Glomerular visceral epithelial cell (primary cell): Measurements from ENCODE around the gene OR7G3.

Experiments used
- DNase-seq: peaks from one replicate; pipeline ENCODE4 v3.0.0-alpha.2; 2016; ENCODE audit errors: extremely low spot score

Gene OR7G3

DNA sequence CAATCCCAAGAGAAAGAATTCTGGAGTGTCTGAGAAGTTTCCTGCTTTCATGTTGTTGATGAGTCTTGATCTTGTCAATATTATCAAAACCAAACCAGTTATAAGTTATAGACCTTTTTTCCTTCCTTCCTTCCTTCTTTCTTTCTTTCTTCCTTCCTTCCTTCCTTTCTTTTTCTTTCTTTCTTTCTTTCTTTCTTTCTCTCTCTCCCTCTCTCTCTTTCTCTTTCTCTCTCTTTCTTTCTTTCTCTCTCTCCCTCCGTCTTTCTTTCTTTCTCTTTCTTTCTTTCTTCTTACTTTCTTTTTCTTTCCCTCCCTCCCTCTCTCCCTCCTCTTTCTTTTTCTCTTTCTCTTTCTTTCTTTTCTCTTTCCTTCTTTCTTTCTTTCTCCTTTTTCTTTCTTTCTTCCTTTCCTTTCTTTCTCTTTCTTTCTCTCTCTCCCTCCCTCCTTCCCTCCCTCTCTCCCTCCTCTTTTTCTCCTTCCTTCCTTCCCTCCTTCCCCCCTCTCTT is at the start of gene OR7G3:
TSS of gene OR7G3 (minus strand) at position 51 of the 506 bp plus-strand sequence. CDS start at position 51, 0 bp downstream.
- DNase-seq = no peak

DNA sequence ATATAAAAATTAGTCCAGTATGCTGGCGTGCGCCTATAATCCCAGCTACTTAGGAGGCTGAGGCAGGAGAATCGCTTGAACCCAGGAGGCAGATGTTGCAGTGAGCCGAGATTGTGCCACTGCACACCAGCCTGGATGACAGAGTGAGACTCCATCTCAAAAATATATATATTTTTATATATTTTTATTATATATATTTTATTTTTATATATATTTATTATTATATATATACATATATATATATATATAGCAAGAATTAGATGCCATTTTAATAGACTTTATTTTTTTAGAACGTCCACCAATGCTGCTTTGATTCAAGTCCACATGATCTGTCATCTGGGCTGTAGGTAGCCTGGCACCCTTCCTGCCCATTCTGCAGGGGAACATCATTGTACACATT is 48.6 kb upstream of the OR7G3 start:
- no peak for DNase-seq

DNA sequence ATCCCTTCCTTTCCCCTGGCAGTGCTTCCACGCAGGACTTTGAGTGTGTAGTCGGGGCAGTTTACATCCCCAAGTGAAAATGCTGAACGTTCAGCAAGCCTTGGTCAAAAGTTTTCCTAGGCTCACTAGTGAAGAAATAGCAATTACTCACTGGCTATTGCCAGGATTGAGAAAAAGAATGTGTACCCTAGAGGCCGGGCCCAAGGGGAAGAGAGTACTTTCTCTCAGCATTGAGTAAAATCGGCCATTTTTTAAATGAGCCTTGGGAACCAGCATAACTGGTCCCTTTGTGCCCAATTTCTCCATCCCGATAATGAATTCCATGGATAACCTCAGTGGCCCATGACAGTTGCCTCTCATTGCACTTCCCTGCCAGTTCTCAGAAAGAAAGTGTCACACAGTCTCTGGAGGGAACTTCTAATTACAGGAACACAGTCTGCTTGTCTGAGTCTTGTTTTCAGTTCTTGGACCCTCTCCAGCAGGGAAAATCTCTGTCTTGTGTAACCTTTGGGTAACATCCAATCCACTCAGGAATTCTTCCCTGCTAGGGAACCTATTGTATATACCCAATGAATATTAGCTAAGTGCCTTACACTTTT is 44.7 kb upstream of the OR7G3 start:
- DNase-seq = no peak

DNA sequence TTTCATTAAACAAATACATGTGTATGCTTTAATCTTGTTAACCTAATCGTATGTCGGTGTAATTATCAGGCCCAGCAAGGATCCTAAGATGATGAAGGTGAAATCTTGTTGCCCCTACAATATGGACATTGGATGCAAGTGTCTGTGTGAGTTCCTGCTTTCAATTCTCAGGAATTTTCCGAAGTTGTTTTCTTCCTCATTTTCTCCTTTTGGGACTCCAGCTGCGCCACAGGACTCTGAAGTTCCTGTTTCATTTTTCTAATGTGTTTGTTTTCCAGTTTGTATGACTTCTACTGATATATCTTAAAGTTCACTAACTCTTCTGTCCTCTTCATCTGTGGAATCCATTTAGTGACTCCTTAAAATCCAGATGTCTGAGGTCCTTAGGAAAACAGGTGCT is 40.1 kb upstream of the OR7G3 start:
- no peak for DNase-seq

DNA sequence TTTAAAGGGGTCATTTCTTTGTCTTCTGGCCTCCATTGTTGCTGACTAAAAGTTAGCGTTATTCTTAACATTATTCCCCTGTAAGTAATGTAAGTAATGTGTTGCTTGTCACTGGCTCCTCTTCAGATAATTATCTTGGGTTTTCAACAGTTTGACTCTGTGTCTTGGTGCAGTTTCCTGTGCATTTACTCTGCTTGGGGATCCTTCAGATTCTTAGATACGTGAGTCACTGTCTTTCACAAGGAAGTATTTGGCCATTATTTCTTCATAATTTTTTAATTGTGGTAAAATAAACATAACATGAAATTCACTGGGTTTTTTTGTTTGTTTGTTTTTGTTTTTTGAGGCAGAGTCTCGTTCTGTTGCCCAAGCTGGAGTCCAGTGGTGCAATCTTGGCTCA is 38.5 kb upstream of the OR7G3 start:
- no peak for DNase-seq

DNA sequence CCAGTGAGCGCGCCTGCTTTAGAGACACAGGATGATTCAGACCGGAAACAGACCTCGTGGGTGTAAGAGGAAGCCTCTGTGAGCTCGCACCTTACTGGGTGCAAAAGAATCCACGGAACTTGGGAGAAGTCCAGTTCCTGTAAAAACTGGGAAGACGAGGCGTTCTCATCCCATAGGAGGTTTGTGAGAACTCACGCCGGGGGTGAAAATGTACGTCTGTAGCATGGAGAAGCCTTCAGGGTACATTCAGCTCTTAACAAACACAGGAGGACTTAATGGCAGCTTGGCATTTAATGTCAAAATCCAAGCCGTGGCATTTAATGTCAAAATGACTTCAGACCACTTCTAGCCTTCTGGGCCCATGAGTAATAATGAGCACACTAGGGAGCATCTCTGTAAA is 34.7 kb upstream of the OR7G3 start:
- DNase-seq = no peak

DNA sequence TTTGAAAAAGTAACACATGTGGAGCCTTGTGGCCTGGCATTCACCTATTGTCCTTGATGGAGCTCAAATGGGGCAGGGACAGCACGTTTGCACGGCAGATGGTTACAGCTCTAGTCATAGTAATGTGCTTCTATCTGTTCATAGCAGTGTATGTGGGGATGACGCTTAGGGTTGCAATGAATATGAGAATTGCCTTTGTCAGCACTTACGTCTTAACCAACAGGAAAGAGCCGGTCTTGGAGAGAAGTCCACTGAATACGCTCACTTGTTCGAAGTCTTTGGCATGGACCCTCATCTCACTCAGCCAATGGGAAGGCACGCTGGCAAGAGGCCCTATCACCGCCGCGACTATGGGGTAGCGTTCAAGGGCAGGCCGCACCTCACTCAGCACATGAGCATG is 33.1 kb upstream of the OR7G3 start:
- DNase-seq = no peak

DNA sequence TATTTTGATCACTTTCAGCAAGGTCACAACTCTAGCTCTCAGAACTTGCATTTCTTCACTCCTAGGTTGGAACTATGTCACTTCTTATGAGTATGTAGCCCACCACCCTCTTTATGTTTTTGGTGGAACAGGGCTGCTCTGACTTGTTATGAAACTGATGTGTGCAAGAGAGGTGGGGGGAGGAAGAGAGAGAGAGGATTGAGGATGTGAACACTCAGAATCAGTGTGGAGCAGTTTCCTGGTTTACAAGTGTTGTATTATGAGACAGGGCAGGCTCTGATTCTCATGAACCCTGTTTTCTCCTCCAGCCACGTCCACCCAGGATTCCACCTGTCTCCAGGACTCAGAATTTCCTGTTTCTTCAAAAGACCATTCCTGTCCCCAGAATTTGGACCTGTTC is 29.6 kb upstream of the OR7G3 start:
- no peak for DNase-seq

DNA sequence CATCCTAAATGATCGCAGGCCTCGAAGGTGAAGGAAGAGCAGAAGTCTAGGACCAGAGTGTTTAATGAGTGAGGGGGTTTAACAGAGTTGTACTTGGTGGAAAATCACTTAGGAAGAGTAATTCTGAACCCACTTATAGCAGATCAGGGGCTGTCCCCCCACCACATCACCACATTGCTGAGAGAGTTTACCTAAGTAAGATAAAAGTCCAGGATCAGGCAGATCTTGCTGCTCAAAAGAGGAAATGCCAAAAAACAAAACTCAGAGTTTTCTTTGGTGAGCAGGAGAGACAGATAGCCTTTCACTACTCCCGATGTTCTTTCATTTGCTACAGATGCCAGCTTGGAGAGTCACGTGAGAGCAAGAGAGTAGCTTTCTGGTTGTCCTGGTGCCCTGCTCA is 28.8 kb upstream of the OR7G3 start:
- no peak for DNase-seq

DNA sequence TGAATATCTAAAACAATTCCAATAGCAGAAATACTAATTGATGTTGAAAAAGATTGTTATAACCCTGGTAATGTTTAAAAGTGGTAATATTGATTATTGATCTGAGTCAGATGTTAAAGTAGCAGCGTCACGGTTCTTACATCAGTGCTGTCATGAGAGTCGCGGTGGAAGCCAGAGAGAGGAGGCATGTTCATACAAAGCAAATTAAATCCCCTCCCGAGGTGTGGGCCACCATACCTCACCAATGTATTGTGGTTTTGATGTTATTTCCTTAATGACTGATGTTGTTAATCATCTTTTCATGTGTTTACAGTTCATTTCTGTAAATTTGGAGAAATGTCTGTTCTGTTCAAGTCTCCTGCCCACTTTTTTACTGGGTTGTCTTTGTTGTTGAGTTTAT is 24.6 kb upstream of the OR7G3 start:
- DNase-seq = no peak

DNA sequence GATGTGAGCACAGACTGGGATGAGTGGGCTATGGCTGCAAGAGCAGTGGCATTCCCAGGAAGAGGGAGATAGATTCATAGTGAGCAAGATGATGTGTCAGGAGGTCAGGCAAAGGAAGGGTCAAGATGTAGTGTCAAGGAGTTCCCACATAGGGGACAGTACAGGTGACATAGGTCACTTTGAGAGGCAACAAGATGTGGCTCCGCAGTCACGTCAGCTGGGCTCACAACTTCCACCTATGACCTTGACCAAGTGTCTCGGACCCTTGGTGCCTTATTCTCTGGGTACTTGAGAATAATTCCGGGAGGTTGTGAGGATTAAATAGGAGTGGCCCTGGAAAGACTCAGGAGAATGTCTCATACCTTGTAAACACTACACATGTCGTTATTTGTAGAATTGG is 23.9 kb upstream of the OR7G3 start:
- no peak for DNase-seq

DNA sequence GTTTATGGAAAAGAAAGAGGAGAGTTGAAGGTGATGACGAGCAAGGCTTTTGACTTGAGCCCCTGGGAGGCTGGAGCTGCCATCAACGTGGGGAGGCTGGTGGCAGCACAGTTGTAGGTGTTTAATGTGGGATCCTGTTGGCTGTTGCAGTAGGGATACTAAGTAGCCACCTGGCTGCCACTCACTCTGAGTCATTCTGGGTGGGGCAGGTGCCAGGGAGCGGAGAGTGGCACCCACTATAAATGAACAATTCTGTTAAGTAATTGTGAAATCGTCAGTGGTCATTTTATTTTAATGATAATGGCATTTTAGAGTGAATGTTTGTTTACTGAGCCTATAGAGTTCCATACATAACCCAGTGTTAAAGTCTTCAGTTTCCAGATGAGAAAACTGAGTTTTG is 23.2 kb upstream of the OR7G3 start:
- no peak for DNase-seq

DNA sequence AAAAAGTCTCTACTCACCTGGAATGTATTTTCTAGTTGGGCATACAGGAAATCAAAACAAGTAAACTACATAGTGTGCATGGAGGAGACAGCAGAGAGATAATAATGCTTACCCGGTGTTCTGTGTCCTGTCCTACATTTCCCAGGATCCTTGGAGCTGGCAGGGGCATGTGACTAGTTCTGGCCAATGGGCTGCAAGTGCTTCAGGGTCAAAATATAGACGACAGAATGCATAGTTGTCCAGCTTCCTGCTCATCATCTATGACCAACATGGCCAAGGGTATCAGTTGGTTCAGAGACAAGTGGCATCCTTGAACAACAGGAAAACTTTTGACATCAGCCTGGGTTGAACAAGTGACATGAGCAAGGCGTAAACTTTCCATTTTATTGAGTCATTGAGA is 21.9 kb upstream of the OR7G3 start:
- no peak for DNase-seq

DNA sequence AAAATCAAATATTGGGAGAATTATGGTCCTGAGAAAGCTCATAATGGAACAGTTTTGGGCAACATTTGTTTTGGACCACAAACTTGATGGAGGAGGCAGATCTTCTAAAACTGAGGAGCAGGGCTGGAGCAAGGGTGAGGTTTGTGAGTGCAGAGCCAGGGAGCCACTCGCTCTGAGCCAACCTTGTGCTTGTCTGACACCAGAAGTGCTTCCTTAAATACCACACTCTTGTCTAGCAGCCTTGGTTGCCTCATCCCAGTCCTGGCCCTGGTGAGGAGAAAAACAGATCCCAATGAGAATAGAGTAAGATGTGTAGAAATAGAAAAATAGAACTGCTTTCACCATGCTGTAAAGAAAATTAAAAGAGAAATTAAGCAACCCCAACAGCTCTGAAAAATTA is 20.1 kb upstream of the OR7G3 start:
- no peak for DNase-seq

DNA sequence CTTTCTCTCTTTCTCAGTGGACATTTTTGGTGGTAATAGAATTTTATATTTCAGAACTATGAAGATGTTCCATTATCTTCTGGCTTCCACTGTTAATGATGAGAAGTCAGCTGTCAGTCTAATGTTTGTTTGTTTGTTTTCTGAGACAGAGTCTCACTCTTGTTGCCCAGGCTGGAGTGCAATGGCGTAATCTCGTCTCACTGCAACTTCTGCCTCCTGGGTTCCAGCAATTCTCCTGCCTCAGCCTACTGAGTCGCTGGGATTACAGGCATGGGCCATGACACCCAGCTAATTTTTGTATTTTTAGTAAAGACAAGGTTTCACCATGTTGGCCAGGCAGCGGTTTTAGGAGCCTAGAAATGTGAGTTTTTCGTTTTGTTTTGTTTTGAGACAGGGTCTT is 18.2 kb upstream of the OR7G3 start:
- no peak for DNase-seq

DNA sequence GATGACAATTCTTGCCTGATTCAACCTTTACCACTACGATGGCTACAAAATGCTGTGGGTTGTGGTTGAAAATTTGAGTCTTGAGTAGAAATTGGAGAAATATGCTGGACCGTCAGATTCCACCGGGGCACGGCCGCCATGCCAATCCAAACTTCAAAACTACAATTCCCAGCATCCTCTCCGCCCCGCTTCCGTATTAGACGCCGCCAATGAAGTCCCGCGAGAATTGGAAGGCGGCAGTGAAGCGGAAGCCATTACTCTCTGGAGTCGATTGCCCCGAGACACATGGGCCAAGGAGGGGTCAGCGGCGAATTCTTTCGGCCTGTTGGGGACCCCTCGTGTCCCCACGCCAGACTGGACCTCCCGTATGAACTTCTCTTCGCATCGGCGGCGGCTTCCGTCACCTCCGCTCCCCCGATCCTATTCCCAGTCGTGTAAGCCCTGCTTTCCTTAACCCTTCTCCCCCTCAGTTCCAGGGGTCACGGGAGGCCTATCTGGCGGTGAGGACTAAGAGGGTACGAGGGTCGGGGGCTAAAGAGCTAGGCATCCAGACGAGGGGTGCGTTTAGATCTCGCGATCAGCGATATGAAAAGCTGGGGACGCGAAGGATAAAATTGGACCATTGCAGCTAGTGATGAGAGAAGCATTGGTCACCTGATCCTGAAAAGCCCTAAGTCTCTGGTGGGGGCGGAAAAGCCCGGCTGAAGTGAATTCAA is 13.6 kb upstream of the OR7G3 start, which contains the start of gene ZNF317:
TSS of gene ZNF317 (plus strand) at position 239 of the 716 bp plus-strand sequence. CDS start 15,620 bp downstream, outside the sequence.
- peak; percentile 88 for DNase-seq

DNA sequence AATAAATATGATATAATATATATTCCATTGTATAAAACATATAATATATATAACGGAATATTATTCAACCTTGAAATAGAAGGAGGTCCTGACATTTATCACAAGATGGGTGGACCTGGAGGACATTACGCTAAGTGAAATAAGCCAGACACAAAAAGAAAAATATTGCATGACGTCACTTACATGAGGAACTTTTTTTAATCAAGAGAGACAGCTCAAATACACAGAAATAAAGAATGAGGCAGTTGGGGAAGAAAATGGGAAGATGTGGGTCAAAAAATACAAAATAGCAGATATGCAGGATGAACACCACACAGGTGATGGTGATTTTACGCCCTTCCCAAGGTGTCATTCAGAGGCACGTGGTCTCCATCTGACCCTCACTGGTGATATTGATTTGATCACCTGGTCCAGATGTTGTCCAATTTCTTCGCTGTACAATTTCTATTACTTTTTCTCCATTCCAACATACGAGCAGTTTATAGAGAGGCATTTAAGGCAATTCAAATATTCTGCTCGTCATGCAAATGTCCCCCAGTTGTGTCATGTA is 12.9 kb upstream of the OR7G3 start:
- DNase-seq = no peak

DNA sequence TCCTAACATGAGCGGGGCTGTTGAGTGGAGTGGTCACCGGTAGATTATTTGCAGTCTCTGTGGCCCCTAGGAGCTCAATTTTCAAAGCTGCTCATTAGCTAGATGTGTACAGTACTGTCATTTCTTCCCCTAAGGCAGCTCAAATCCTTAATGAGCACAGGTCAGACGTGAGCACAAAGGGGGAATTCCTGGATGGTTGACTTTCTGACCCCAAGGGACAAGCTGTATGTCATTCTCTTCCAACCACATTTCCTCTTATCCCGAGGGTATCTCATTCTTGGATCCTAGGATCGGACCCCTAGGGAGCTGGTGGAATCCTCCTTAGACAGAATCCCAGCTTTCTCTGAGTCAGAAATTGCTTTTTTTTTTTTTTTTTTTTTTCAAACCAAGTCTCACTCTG is 5.7 kb upstream of the OR7G3 start:
- no peak for DNase-seq

DNA sequence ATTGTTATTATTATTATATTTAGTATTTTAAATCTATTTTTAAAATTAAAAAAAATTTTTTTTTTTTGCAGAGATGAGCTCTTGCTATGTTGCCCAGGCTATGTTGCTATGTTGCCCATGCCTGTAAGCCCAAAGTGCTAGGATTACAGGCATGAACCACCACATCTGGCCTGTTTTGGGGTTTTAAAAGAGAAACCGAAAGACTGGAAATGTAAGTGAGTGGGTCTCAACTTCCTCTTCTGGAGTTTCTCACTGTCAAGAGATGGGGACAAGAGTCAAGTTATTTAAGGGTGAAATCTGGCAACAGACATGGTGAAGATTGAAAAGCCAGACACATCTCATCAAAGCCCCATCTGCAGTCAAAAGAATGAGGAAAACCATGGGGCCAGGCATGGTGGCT is 4.2 kb upstream of the OR7G3 start:
- DNase-seq = no peak

DNA sequence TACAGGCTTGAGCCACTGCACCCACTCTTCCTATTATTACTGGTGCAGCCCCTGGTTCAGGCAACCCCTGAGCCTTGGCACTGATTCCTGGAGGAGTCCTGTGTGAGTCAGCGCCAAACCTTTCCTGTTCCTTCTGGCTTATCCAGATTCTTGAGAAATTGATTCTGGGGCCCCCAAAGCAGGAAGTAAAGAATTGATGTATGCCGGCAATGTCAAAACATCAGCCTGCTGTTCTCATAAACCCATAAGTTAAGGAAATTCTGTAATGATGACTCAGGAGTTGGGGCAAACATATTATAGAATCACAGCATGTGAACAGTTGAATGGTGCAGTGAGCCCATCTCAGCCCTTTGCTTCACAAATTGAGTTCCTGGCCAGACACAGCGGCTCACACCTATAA is 1.4 kb upstream of the OR7G3 start:
- no peak for DNase-seq

DNA sequence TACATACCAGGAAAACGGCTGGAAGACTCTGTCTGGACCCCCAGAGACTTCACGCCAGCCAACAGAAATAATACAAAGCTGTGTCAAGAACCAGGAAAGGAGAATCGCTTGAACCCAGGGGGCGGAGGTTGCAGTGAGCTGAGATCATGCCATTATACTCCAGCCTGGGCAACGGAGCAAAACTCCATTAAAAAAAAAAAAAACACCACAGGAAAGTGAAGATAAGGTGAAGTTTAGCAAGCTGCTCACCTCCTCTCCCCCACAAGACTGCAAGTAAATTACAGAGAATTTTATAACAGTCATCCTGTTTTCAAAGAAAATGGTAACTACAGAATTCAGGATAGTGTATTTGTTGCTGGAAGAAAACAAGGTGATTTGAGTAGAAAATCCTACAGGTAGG is 10.2 kb downstream of the OR7G3 start:
- no peak for DNase-seq

DNA sequence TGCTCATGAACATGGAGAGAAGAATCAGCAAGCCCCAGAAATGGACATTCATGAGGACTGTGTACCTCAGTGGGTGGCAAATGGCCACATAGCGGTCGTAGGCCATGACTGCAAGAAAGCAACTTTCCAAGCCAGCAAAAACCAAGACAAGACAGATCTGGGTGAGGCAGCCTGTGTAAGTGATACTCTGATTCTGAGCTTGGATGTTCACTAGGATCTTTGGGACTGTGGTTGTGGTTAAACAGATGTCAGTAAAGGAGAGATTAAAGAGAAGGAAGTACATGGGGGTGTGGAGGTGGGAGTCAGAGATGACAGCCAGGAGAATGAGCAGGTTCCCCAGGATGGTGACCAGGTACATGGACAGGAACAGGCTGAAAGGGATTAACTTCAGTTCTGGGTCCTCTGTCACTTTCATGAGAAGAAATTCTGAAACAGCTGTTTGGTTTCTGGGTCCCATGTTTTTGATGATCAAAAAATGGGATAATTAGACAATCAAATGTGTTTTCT is 11.4 kb downstream of the OR7G3 start, which contains the start of gene OR7G1:
TSS of gene OR7G1 (minus strand) at position 457 of the 507 bp plus-strand sequence. CDS start at position 457, 0 bp downstream.
- DNase-seq = no peak

DNA sequence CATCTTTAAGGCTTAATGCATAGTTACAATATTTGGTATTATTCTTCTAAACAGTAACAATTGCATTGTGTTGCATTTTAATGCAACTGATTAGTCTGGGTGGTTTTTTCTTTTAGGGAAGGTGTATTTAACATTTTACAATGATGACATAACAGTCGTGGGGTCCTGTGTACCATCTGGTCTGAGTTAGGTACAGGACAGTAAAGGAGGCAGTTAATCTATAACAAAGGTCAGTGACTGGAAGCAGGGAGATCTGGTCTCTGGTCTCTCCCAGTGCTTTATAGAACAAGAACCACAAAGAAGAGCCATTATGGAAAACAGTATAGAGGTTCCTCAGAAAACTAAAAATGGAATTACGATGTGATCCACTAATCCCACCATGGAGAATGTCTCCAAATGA is 16.8 kb downstream of the OR7G3 start:
- no peak for DNase-seq
